BJ (cell line): ENCODE results near the gene CXADR. TPM values are rescaled to one million over a fixed set of nuclear protein-coding genes. Genes with fewer than 3 reads are reported as not detected.

ENCODE experiments used
- CTCF ChIA-PET: fragments of 350-600 bp; formaldehyde crosslinking; extraction: SDS; loops from one replicate; lab custom pipeline; 2021; ENCODE audit warnings: antibody characterized with exemption, inconsistent platforms; lab: Yijun Ruan, JAX
- POLR2A ChIA-PET: fragments of 300-600 bp; sonication (Branson Sonifier 250); formaldehyde crosslinking; extraction: SDS; loops from one replicate; lab custom pipeline; 2021; ENCODE audit warnings: antibody characterized with exemption; lab: Charles Lee
- DNase-seq: peaks from one replicate; pipeline ENCODE4 v3.0.0-alpha.2; 2011; ENCODE audit warnings: low read depth
- H3K27me3 ChIP-seq: 2 replicates; pipeline ENCODE4 v1.6.0; 2011; ENCODE audit warnings: low read length; ENCODE audit not compliant: control insufficient read depth, insufficient read depth
- H3K36me3 ChIP-seq: 2 replicates; pipeline ENCODE4 v1.5.1; 2011; ENCODE audit warnings: low read length; ENCODE audit not compliant: control insufficient read depth, insufficient read depth
- H3K4me3 ChIP-seq: 2 replicates; pipeline ENCODE4 v1.5.1; 2011; ENCODE audit warnings: low read depth, mild to moderate bottlenecking, control low read depth, low read length
- CTCF ChIP-seq: IDR thresholded peaks from 2 replicates; pipeline ENCODE4 v1.5.1; 2011; ENCODE audit warnings: low read depth, mild to moderate bottlenecking, control low read depth, inconsistent platforms, low read length, moderate library complexity; ENCODE audit not compliant: insufficient read depth
- polyA plus RNA-seq: library from polyadenylated mRNA; depleted of rRNA; stranded (reverse); fragments of >200 nt; gene quantifications from 2 replicates; pipeline ENCODE4 v1.2.3, GENCODE V29; 2011; rRNA removed
- small RNA-seq: library from RNA; depleted of rRNA; stranded (forward); fragments of <200 nt; gene quantifications from one replicate; pipeline ENCODE3, GENCODE V24; 2012; ENCODE audit warnings: low replicate concordance, low read depth; ENCODE audit not compliant: insufficient read length

Gene CXADR
- polyA plus RNA-seq, 1 experiment: 0.02 TPM

GRCh38 chr21:17631195-17631594, 118.4 kb downstream of the CXADR start:
- ChIA-PET POLR2A (no interaction called here), CTCF (no interaction called here)
- DNase-seq: no peak
- no peaks in the 10 kb centered on the region for H3K27me3 ChIP-seq
- no peaks in the 10 kb centered on the region for H3K36me3 ChIP-seq
- no peak overlapping the region for H3K4me3 ChIP-seq
- TF ChIP-seq CTCF: no peak

GRCh38 chr21:17636711-17637110, 123.9 kb downstream of the CXADR start:
- H3K36me3 ChIP-seq: no peaks in the 10 kb centered on the region
- no peak overlapping the region for H3K4me3 ChIP-seq
- DNase-seq: no peak
- no peak for TF ChIP-seq CTCF
- CTCF ChIA-PET: no interaction called here
- POLR2A ChIA-PET: no interaction called here
- no peaks in the 10 kb centered on the region for H3K27me3 ChIP-seq

- ChIA-PET POLR2A (no interaction called here), CTCF (no interaction called here)
- no peaks in the 10 kb centered on the region for H3K27me3 ChIP-seq
- DNase-seq: no peak
- H3K36me3 ChIP-seq: no peaks in the 10 kb centered on the region
- no peak for TF ChIP-seq CTCF
- H3K4me3 ChIP-seq: no peak overlapping the region
These were observed 128.0 kb downstream of the CXADR start for GRCh38 chr21:17640821-17641220.

Small RNA genes within 50 kb of the gene (small RNA-seq; reads per million reads assigned to genes)
- gene RF00019 (not detected), gene RN7SL163P (not detected), gene RPL39P40 (not detected)

Other genes with a start within 250 kb of the CXADR start
- gene BTG3, start 99.9 kb downstream of the CXADR start, polyA plus RNA-seq: 23.6 and 38.9 TPM in 2 replicates